Upper lobe of left lung (tissue), 4 donors: ENCODE measurements around the gene GNPTG.

Experiments
- CTCF ChIP-seq, 6 experiments: fragments of 450-650 bp in 4 of 6; fragments of 200-600 bp in 2 of 6; sonication (generic) in 2 of 6; IDR thresholded peaks; one replicate each; pipeline ENCODE4 v1.5.1; 2016 to 2019; ENCODE audit warnings: antibody characterized with exemption in 6 of 6
- POLR2A ChIP-seq, 4 donors: fragments of 450-650 bp; IDR thresholded peaks; one replicate each; pipeline ENCODE4 v1.5.1; 2016 to 2017; ENCODE audit warnings: antibody characterized with exemption in 4 of 4, mild to moderate bottlenecking in 2 of 4
- POLR2AphosphoS5 ChIP-seq, 2 donors: sonication (generic); formaldehyde crosslinking; IDR thresholded peaks; one replicate each; pipeline ENCODE4 v1.5.1; 2017; ENCODE audit warnings: antibody characterized with exemption in 2 of 2

GRCh38 chr16:1350691-1351090 is 1.0 kb upstream of the GNPTG start:
- TF ChIP-seq CTCF (IDR thresholded peaks at IDR 0.05) = no peak
- TF ChIP-seq POLR2AphosphoS5 (IDR thresholded peaks at IDR 0.05) = no peak
- no peak for TF ChIP-seq POLR2A (IDR thresholded peaks at IDR 0.05)
